Measurements from ENCODE around the gene ATL3. TPM values are rescaled to one million over a fixed set of nuclear protein-coding genes. Genes with fewer than 3 reads are reported as not detected.

The ATL3 gene
- total and polyA plus RNA-seq, 2 donors (not counting 1 experiment from before 2014, with no cell fraction given): 111 to 147 TPM

DNA sequence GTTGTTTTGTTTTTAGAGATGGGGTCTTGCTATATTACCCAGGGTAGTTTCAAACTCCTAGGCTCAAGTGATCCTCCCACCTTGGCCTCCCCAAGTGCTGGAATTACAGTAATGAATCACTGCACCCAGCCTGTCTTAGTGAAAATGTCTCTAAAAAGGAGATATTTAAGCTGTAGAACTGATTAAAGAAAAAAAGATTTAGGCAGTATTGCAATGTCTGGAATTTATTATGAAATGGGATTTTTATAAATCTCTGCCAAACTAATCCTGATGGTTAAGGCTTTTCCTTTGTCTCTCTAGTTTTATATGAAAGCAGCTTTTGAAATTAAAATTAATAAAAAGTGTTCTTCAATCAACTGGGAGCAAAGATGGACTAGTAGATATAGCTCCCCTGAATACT, 59.0 kb downstream of the ATL3 start:
- TF ChIP-seq EZH2 (IDR thresholded peaks at IDR 0.05; ENCODE audit: low read length, missing control alignments): no peak
- TF ChIP-seq, protein P1, sequence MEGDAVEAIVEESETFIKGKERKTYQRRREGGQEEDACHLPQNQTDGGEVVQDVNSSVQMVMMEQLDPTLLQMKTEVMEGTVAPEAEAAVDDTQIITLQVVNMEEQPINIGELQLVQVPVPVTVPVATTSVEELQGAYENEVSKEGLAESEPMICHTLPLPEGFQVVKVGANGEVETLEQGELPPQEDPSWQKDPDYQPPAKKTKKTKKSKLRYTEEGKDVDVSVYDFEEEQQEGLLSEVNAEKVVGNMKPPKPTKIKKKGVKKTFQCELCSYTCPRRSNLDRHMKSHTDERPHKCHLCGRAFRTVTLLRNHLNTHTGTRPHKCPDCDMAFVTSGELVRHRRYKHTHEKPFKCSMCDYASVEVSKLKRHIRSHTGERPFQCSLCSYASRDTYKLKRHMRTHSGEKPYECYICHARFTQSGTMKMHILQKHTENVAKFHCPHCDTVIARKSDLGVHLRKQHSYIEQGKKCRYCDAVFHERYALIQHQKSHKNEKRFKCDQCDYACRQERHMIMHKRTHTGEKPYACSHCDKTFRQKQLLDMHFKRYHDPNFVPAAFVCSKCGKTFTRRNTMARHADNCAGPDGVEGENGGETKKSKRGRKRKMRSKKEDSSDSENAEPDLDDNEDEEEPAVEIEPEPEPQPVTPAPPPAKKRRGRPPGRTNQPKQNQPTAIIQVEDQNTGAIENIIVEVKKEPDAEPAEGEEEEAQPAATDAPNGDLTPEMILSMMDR (conservative IDR thresholded peaks at IDR 0.05 in 1 of 2, IDR thresholded peaks at IDR 0.05 in 1 of 2; ENCODE audit: low read depth in 1 of 2, low read length in 2 of 2): no peak
- Histone ChIP-seq H3K79me2 (ENCODE audit: control insufficient read depth, insufficient read depth, low read length) (no peaks in the 10 kb centered on the region), H3K27me3 (ENCODE audit: control insufficient read depth, insufficient read depth, low read length) (no peaks in the 10 kb centered on the region), H3K27ac (ENCODE audit: insufficient read depth, low read length) (no peak overlapping the region), H3K4me2 (ENCODE audit: extremely low read depth, insufficient read depth, low read length) (no peak overlapping the region), H3K4me3 (replicated peaks in 1 of 4; ENCODE audit: control extremely low read depth in 1 of 4, insufficient read depth in 1 of 4, low read depth in 3 of 4, low read length in 4 of 4) (no peak overlapping the region), H3K9me3 (ENCODE audit: control insufficient read depth, insufficient read depth, low read depth, low read length) (no peaks in the 10 kb centered on the region), H3K9ac (ENCODE audit: insufficient read depth, low read length) (no peak overlapping the region), H4K20me1 (ENCODE audit: control insufficient read depth, extremely low read depth, insufficient read depth, low read length) (no peaks in the 10 kb centered on the region), H2AFZ (ENCODE audit: low read length) (no peak overlapping the region), H3K4me1 (ENCODE audit: control insufficient read depth, extremely low read depth, insufficient read depth, low read length) (no peaks in the 10 kb centered on the region), H3K36me3 (ENCODE audit: control insufficient read depth, insufficient read depth, low read length) (no peaks in the 10 kb centered on the region)
- DNase-seq (ENCODE audit: low read depth in 2 of 2): no peak

DNA sequence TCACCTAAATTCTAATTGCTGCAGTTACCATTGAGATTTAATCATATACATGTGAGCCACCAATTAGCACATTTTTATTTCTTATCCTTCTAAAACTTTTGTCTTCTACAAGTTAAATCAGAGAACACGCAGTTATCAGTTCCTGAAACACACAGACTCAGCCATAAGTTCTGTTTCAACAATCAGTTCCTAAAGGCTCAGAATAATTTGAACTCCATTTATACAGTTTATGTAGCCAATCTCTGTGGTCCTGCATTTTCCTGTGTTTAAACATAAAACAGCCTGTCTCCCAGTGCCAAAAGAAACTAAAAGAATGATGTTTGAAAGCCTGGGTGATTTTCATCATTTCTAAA, 59.8 kb downstream of the ATL3 start:
- Histone ChIP-seq H2AFZ (ENCODE audit: low read length) (no peak overlapping the region), H3K9me3 (ENCODE audit: control insufficient read depth, insufficient read depth, low read depth, low read length) (no peaks in the 10 kb centered on the region), H3K9ac (ENCODE audit: insufficient read depth, low read length) (no peak overlapping the region), H3K4me1 (ENCODE audit: control insufficient read depth, extremely low read depth, insufficient read depth, low read length) (no peaks in the 10 kb centered on the region), H3K27ac (ENCODE audit: insufficient read depth, low read length) (no peak overlapping the region), H3K4me2 (ENCODE audit: extremely low read depth, insufficient read depth, low read length) (no peak overlapping the region), H3K79me2 (ENCODE audit: control insufficient read depth, insufficient read depth, low read length) (no peaks in the 10 kb centered on the region), H3K4me3 (replicated peaks in 1 of 4; ENCODE audit: control extremely low read depth in 1 of 4, insufficient read depth in 1 of 4, low read depth in 3 of 4, low read length in 4 of 4) (no peak overlapping the region), H3K36me3 (ENCODE audit: control insufficient read depth, insufficient read depth, low read length) (no peaks in the 10 kb centered on the region), H3K27me3 (ENCODE audit: control insufficient read depth, insufficient read depth, low read length) (no peaks in the 10 kb centered on the region), H4K20me1 (ENCODE audit: control insufficient read depth, extremely low read depth, insufficient read depth, low read length) (no peaks in the 10 kb centered on the region)
- DNase-seq (ENCODE audit: low read depth in 2 of 2): no peak
- TF ChIP-seq EZH2 (IDR thresholded peaks at IDR 0.05; ENCODE audit: low read length, missing control alignments): no peak
- TF ChIP-seq, protein P1 (conservative IDR thresholded peaks at IDR 0.05 in 1 of 2, IDR thresholded peaks at IDR 0.05 in 1 of 2; ENCODE audit: low read depth in 1 of 2, low read length in 2 of 2): no peak

DNA sequence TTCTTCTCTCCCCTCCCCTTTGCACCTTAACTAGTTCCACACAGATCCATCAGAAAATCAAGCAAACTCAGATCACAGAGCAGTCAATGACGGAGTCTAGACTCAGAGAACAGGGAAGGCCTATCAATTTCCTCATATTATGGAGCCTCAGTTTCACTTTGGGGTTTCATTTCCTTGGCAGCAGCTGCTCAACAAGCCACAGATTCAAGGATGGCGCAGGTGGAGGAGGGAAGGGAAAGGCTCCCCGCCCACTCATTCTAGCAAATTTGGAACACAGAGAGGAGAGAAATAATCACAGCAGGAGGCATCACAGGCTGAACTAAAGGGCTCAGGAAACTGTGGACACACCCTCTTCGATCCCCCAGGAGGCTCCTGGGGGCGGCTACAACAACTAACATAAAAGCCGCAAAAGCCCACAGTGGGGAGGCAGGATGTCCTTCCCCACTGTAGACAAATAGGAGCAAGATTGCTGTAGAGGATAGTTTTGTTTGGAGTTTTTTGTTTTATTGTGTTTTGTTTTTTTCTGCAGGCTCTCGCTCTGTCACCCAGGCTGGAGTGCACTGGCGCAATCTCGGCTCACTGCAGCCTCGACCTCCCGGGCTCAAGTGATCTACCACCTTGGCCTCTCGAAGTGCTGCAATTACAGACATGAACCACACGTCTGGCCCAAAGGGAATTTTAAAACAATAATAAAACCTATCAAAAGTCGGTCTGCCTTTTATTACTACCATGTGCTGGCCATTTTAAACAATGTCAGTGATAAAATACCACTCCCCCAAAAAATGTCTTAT, 60.4 kb downstream of the ATL3 start:
- TF ChIP-seq EZH2 (IDR thresholded peaks at IDR 0.05; ENCODE audit: low read length, missing control alignments): no peak
- TF ChIP-seq, protein P1 (conservative IDR thresholded peaks at IDR 0.05 in 1 of 2, IDR thresholded peaks at IDR 0.05 in 1 of 2; ENCODE audit: low read depth in 1 of 2, low read length in 2 of 2): no peak
- H3K9ac ChIP-seq (ENCODE audit: insufficient read depth, low read length): no peak overlapping the region
- H3K79me2 ChIP-seq (ENCODE audit: control insufficient read depth, insufficient read depth, low read length): no peaks in the 10 kb centered on the region
- DNase-seq (ENCODE audit: low read depth in 2 of 2): no peak
- H4K20me1 ChIP-seq (ENCODE audit: control insufficient read depth, extremely low read depth, insufficient read depth, low read length): no peaks in the 10 kb centered on the region
- no peaks in the 10 kb centered on the region for H3K4me1 ChIP-seq (ENCODE audit: control insufficient read depth, extremely low read depth, insufficient read depth, low read length)
- H3K27me3 ChIP-seq (ENCODE audit: control insufficient read depth, insufficient read depth, low read length): no peaks in the 10 kb centered on the region
- no peak overlapping the region for H3K4me2 ChIP-seq (ENCODE audit: extremely low read depth, insufficient read depth, low read length)
- no peak overlapping the region for H2AFZ ChIP-seq (ENCODE audit: low read length)
- H3K4me3 ChIP-seq (replicated peaks in 1 of 4; ENCODE audit: control extremely low read depth in 1 of 4, insufficient read depth in 1 of 4, low read depth in 3 of 4, low read length in 4 of 4): no peak overlapping the region
- H3K9me3 ChIP-seq (ENCODE audit: control insufficient read depth, insufficient read depth, low read depth, low read length): no peaks in the 10 kb centered on the region
- H3K36me3 ChIP-seq (ENCODE audit: control insufficient read depth, insufficient read depth, low read length): no peaks in the 10 kb centered on the region
- H3K27ac ChIP-seq (ENCODE audit: insufficient read depth, low read length): no peak overlapping the region
